H1 (cell line): ENCODE measurements around the gene CSNK1D. TPM values are rescaled to one million over a fixed set of nuclear protein-coding genes. Genes with fewer than 3 reads are reported as not detected.

Source experiments
- CBX5 ChIP-seq: fragments of 300-800, 300-1000 bp; sonication (generic); IDR thresholded peaks from 2 replicates; pipeline ENCODE4 v1.7.1; 2016; ENCODE audit warnings: antibody characterized with exemption, low read length, low read depth
- CREB1 ChIP-seq: IDR thresholded peaks from 2 replicates; pipeline ENCODE4 v1.6.1; 2012; ENCODE audit warnings: inconsistent platforms
- EGR1 ChIP-seq: IDR thresholded peaks from 2 replicates; pipeline ENCODE4 v1.6.1; 2011; ENCODE audit warnings: low read depth, low read length, borderline replicate concordance
- GABPA ChIP-seq: IDR thresholded peaks from 2 replicates; pipeline ENCODE4 v1.6.1; 2011; ENCODE audit warnings: mild to moderate bottlenecking, low read length, moderate library complexity, borderline replicate concordance; ENCODE audit not compliant: insufficient read depth
- HDAC6 ChIP-seq: IDR thresholded peaks from one replicate; pipeline ENCODE4 v1.7.1; 2012; ENCODE audit warnings: low read depth, mild to moderate bottlenecking, inconsistent platforms, low read length, moderate library complexity
- SIRT6 ChIP-seq: IDR thresholded peaks from one replicate; pipeline ENCODE4 v1.7.1; 2012; ENCODE audit warnings: low read length, inconsistent platforms
- SP1 ChIP-seq: IDR thresholded peaks from 2 replicates; pipeline ENCODE4 v1.6.1; 2011; ENCODE audit warnings: low read depth, low read length
- SP4 ChIP-seq: IDR thresholded peaks from 2 replicates; pipeline ENCODE4 v1.6.1; 2012; ENCODE audit warnings: low read length, inconsistent platforms
- polyA plus RNA-seq, 7 experiments: library from polyadenylated mRNA; depleted of rRNA in 3 of 7; stranded (reverse) in 5 of 7; unstranded in 2 of 7; fragments of >200 nt in 5 of 7; fragments of 200-250 nt in 2 of 7; gene quantifications; 1 replicate in 5 of 7; 2 replicates in 1 of 7; 4 replicates in 1 of 7; pipeline versions ENCODE4 v1.2.1 to v1.2.3, GENCODE V29; 2011 to 2013; ENCODE audit warnings: missing spikeins in 2 of 7, mixed read lengths in 2 of 7
- total RNA-seq: library from RNA; stranded (reverse); fragmentation: NEBNext Ultra II Directional; extraction: Animal tissue kit (Norgen Biotek cat#: 25700); gene quantifications from 2 replicates; pipeline ENCODE4 v1.2.1, GENCODE V29; 2021
- TF ChIP-seq, protein P1 (sequence below), 3 experiments: IDR thresholded peaks; 1 replicate in 2 of 3; 2 replicates in 1 of 3; pipeline versions ENCODE4 v1.5.1 to v1.6.1; 2011; ENCODE audit warnings: low read length in 3 of 3, mild to moderate bottlenecking in 3 of 3, inconsistent platforms in 2 of 3, low read depth in 1 of 3, moderate library complexity in 1 of 3; ENCODE audit not compliant: insufficient read depth in 1 of 3; ENCODE audit errors: control extremely low read depth in 1 of 3
- TF ChIP-seq, protein P2 (sequence below): IDR thresholded peaks from 2 replicates; pipeline ENCODE4 v1.6.1; 2012; ENCODE audit warnings: low read length, inconsistent platforms

The CSNK1D gene
- total and polyA plus RNA-seq, 2 of the 8 experiments (the other 6 are each of a cell fraction or from before 2014, with no cell fraction given), result 73.5 to 103 TPM

DNA sequence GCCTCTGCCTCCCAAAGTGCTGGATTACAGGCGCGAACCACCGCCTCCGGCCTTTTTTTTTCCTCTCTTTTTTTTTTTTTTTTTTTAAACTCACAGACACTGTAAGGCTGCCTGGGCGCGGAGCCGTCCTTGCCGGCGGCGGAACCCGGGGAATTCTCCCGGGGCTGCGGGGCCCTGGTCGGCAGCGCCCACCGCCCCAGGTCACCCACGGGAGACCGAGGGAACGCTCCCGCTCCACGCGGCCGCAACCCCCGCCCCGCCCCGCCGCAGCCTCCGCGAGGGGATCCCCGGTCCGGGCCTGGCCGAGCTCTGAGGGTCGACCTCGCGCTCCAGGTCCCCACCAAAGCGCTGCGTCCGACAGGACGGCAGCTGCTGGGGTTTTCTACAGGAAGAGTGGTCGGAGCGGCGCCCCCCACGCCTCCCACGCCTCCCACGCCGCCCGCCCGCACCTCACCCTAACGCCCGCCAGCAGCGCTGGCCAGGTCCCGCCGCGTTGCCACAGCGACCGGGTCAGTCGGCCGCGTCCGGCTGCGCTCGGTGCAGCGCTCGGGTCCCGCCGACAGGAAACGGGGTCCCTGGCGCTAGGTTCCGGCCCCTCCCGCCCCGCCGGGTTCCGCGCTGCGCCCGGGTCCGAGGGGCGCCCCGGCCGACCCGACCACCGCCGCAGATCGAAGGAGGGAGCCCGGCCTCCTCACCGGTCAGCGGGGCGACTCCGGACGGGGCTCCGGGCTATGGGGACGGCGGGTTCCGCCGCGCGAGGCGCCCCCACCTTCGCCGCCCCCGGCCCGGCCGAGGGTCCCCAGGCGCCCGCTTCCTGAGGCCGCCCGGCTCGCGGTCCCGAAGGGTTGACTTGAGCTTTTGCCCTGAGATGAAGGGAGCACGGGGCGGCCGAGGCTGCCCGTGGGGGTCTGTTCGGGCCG is 60.9 kb downstream of the CSNK1D start, which contains the start of gene CCDC57 (continued):
- no peak for TF ChIP-seq SP1
- TF ChIP-seq CREB1, result peak; percentile 12; the same call in 1 of the 2 replicates
- peak; percentile 96 for TF ChIP-seq GABPA
- no peak for TF ChIP-seq SIRT6
- peak; percentile 78; the same call in 1 of the 2 replicates for TF ChIP-seq EGR1
- TF ChIP-seq, protein P1, sequence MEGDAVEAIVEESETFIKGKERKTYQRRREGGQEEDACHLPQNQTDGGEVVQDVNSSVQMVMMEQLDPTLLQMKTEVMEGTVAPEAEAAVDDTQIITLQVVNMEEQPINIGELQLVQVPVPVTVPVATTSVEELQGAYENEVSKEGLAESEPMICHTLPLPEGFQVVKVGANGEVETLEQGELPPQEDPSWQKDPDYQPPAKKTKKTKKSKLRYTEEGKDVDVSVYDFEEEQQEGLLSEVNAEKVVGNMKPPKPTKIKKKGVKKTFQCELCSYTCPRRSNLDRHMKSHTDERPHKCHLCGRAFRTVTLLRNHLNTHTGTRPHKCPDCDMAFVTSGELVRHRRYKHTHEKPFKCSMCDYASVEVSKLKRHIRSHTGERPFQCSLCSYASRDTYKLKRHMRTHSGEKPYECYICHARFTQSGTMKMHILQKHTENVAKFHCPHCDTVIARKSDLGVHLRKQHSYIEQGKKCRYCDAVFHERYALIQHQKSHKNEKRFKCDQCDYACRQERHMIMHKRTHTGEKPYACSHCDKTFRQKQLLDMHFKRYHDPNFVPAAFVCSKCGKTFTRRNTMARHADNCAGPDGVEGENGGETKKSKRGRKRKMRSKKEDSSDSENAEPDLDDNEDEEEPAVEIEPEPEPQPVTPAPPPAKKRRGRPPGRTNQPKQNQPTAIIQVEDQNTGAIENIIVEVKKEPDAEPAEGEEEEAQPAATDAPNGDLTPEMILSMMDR (IDR thresholded peaks at IDR 0.05; ENCODE audit: control extremely low read depth in 1 of 3, insufficient read depth in 1 of 3, low read depth in 1 of 3, low read length in 3 of 3), result no peak
- TF ChIP-seq CBX5, result no peak
- TF ChIP-seq SP4, result no peak
- TF ChIP-seq HDAC6, result no peak
- TF ChIP-seq, protein P2, sequence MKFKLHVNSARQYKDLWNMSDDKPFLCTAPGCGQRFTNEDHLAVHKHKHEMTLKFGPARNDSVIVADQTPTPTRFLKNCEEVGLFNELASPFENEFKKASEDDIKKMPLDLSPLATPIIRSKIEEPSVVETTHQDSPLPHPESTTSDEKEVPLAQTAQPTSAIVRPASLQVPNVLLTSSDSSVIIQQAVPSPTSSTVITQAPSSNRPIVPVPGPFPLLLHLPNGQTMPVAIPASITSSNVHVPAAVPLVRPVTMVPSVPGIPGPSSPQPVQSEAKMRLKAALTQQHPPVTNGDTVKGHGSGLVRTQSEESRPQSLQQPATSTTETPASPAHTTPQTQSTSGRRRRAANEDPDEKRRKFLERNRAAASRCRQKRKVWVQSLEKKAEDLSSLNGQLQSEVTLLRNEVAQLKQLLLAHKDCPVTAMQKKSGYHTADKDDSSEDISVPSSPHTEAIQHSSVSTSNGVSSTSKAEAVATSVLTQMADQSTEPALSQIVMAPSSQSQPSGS, result no peak
